Activated naive CD4-positive, alpha-beta T cell treated with anti-CD3 and anti-CD28 coated beads, Interleukin-2, amount 50 U/mL, for 72 hours (primary cell): ENCODE data around the gene AGAP1. TPM values are rescaled to one million over a fixed set of nuclear protein-coding genes. Genes with fewer than 3 reads are reported as not detected.

Experiments used
- ATAC-seq, 2 donors: fragments of 150-1000 bp; cut with Tn5 transposase; 2 replicates each; pipeline ENCODE4 v1.10.0; 2021; ENCODE audit warnings: mild to moderate bottlenecking in 2 of 2, moderate library complexity in 2 of 2
- DNase-seq, 2 donors: peaks; one replicate each; pipeline ENCODE4 v3.0.0; 2021 to 2022; ENCODE audit warnings: low spot score in 2 of 2
- H3K27ac Mint-ChIP-seq, 2 donors: one replicate each; pipeline ENCODE4 v1.8.0; 2022; ENCODE audit warnings: mild to moderate bottlenecking in 2 of 2, mixed read lengths in 2 of 2
- H3K36me3 Mint-ChIP-seq, 2 donors: one replicate each; pipeline ENCODE4 v1.8.0; 2022; ENCODE audit warnings: mixed read lengths in 2 of 2
- H3K9me3 Mint-ChIP-seq, 2 donors: one replicate each; pipeline ENCODE4 v1.8.0; 2022; ENCODE audit warnings: mixed read lengths in 2 of 2
- total RNA-seq, 2 donors: library from RNA; stranded (reverse); gene quantifications; one replicate each; pipeline ENCODE4 v1.2.3, GENCODE V29; 2022

The AGAP1 gene
- total RNA-seq, 2 donors from 2014 or later, result 0.48 to 7.2 TPM

GRCh38 chr2:236008857-236009256 lies 515.0 kb downstream of the AGAP1 start:
- no peak for ATAC-seq
- DNase-seq, result no peak
- Mint-ChIP-seq H3K36me3 (no peaks in the 10 kb centered on the region), H3K9me3 (no peaks in the 10 kb centered on the region), H3K27ac (no peak overlapping the region)

- Mint-ChIP-seq H3K27ac (no peak overlapping the region), H3K36me3 (no peaks in the 10 kb centered on the region), H3K9me3 (no peaks in the 10 kb centered on the region)
- DNase-seq (no peak), ATAC-seq (no peak)
Observed at GRCh38 chr2:236010920-236011685, 517.3 kb downstream of the AGAP1 start.

DNA sequence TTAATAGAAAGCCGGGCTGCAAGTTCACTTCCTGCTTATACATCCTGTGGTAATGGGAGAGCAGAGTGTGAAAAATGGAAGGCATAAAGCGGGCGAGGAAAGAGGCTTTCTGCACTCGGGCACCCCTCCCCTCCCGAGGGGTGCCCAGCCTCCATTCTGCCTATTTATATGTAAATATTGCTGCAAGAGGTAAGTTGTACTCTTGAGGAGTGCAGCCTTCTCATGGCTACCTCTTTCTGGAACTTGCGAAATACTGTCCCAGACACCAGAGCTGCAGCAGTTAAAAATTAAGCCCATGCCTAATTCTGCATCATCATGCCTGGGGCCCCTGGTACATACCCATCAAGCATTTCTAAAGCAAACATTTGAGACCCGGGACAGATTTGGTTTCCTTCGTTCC lies 518.3 kb downstream of the AGAP1 start:
- DNase-seq (no peak), ATAC-seq (no peak)
- no peak overlapping the region for H3K27ac Mint-ChIP-seq
- no peaks in the 10 kb centered on the region for H3K9me3 Mint-ChIP-seq
- H3K36me3 Mint-ChIP-seq, result no peaks in the 10 kb centered on the region

- H3K36me3 Mint-ChIP-seq, result no peaks in the 10 kb centered on the region
- ATAC-seq (no peak), DNase-seq (no peak)
- no peak overlapping the region for H3K27ac Mint-ChIP-seq
- H3K9me3 Mint-ChIP-seq, result no peaks in the 10 kb centered on the region
Observed at GRCh38 chr2:236014408-236015131, 520.7 kb downstream of the AGAP1 start.

GRCh38 chr2:236015171-236015570 lies 521.3 kb downstream of the AGAP1 start:
- Mint-ChIP-seq H3K9me3 (no peaks in the 10 kb centered on the region), H3K36me3 (no peaks in the 10 kb centered on the region), H3K27ac (no peak overlapping the region)
- DNase-seq (no peak), ATAC-seq (no peak)

- no peak overlapping the region for H3K27ac Mint-ChIP-seq
Observed at GRCh38 chr2:236016496-236016895, 522.7 kb downstream of the AGAP1 start.

GRCh38 chr2:236017446-236017845 lies 523.6 kb downstream of the AGAP1 start:
- no peaks in the 10 kb centered on the region for H3K36me3 Mint-ChIP-seq
- no peak for DNase-seq

More at GRCh38 chr2:236016496-236016895, 522.7 kb downstream of the AGAP1 start:
- Mint-ChIP-seq H3K36me3 (no peaks in the 10 kb centered on the region), H3K9me3 (no peaks in the 10 kb centered on the region)
- ATAC-seq, result no peak
- no peak for DNase-seq

GRCh38 chr2:236019434-236019833 lies 525.6 kb downstream of the AGAP1 start:
- DNase-seq (no peak), ATAC-seq (no peak)
- no peaks in the 10 kb centered on the region for H3K36me3 Mint-ChIP-seq
- H3K27ac Mint-ChIP-seq, result no peak overlapping the region
- no peaks in the 10 kb centered on the region for H3K9me3 Mint-ChIP-seq

More at GRCh38 chr2:236017446-236017845, 523.6 kb downstream of the AGAP1 start:
- Mint-ChIP-seq H3K9me3 (no peaks in the 10 kb centered on the region), H3K27ac (no peak overlapping the region)
- no peak for ATAC-seq

DNA sequence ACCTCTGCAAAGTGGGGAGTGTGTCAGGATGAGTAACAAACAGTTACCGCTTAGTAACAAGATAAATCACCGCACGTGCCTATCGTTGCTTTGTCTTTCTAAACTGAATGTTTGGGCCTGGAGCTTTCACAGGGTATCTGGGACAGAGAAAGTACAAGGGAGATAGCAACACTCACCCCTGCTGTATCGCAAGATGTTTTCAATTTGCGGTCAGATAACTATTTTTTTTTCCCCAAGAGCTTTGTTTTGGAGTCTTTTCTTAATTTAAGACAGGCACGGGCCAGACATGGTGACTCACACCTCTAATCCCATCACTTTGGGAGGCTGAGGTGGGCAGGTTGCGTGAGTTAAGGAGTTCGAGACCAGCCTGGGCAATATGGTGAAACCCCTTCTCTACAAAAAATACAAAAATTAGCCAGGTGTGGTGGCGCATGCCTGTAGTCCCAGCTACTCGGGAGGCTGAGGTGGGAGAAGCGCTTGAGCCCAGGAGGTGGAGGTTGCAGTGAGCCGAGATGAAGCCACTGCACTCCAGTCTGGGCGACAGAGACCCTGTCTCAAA lies 527.7 kb downstream of the AGAP1 start:
- DNase-seq (no peak), ATAC-seq (no peak)
- H3K9me3 Mint-ChIP-seq, result no peaks in the 10 kb centered on the region
- H3K27ac Mint-ChIP-seq, result no peak overlapping the region
- H3K36me3 Mint-ChIP-seq, result no peaks in the 10 kb centered on the region

- Mint-ChIP-seq H3K36me3 (no peaks in the 10 kb centered on the region), H3K27ac (no peak overlapping the region), H3K9me3 (no peaks in the 10 kb centered on the region)
- DNase-seq, result no peak
- ATAC-seq, result no peak
Observed at GRCh38 chr2:236022128-236022527, 528.3 kb downstream of the AGAP1 start.

DNA sequence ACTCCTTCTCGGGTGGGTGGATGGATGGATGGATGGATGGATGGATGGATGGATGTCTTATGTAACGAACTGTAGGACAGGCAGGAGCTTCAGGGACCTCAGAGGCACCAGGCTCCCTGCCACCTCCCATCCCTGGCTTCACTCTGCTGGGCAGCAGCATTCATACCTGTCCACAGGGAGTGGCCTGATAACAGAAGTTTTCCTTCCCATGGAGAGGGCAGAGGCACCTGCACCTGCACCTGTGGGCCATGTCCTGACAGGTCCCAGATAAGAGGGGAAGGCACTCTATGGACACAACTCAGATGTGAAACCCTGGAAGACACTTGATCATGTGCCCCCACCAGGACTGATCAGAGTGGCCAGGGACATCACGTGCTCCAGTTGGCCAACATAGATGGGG lies 532.0 kb downstream of the AGAP1 start:
- DNase-seq (no peak), ATAC-seq (no peak)
- peaks cover 0 to 4% of the 10 kb centered on the region in 2 donors for H3K36me3 Mint-ChIP-seq
- H3K9me3 Mint-ChIP-seq, result peaks cover 4 to 5% of the 10 kb centered on the region in 2 donors
- H3K27ac Mint-ChIP-seq, result no peak overlapping the region

- no peak for DNase-seq
- ATAC-seq, result no peak
- H3K27ac Mint-ChIP-seq, result no peak overlapping the region
- H3K36me3 Mint-ChIP-seq, result peaks cover 0 to 4% of the 10 kb centered on the region in 2 donors
- peaks cover 7 to 9% of the 10 kb centered on the region in 2 donors for H3K9me3 Mint-ChIP-seq
Observed at GRCh38 chr2:236026841-236027240, 533.0 kb downstream of the AGAP1 start.

GRCh38 chr2:236028066-236028465 lies 534.2 kb downstream of the AGAP1 start:
- ATAC-seq (no peak), DNase-seq (no peak)
- no peak overlapping the region for H3K27ac Mint-ChIP-seq
- peaks cover 9 to 11% of the 10 kb centered on the region in 2 donors for H3K9me3 Mint-ChIP-seq
- peaks cover 0 to 4% of the 10 kb centered on the region in 2 donors for H3K36me3 Mint-ChIP-seq

- Mint-ChIP-seq H3K36me3 (peaks cover 0 to 4% of the 10 kb centered on the region in 2 donors), H3K27ac (no peak overlapping the region), H3K9me3 (peaks cover 9 to 11% of the 10 kb centered on the region in 2 donors)
- no peak for ATAC-seq
- DNase-seq, result no peak
Observed at GRCh38 chr2:236033462-236033861, 539.6 kb downstream of the AGAP1 start.

- DNase-seq (no peak), ATAC-seq (no peak)
- Mint-ChIP-seq H3K36me3 (peaks cover 0 to 4% of the 10 kb centered on the region in 2 donors), H3K9me3 (peaks cover 9 to 11% of the 10 kb centered on the region in 2 donors), H3K27ac (no peak overlapping the region)
Observed at GRCh38 chr2:236034974-236035373, 541.1 kb downstream of the AGAP1 start.

- no peak overlapping the region for H3K27ac Mint-ChIP-seq
- no peaks in the 10 kb centered on the region for H3K36me3 Mint-ChIP-seq
- no peak for DNase-seq
- no peak for ATAC-seq
- peaks cover 2 to 6% of the 10 kb centered on the region in 2 donors for H3K9me3 Mint-ChIP-seq
Observed at GRCh38 chr2:236036045-236036444, 542.2 kb downstream of the AGAP1 start.

DNA sequence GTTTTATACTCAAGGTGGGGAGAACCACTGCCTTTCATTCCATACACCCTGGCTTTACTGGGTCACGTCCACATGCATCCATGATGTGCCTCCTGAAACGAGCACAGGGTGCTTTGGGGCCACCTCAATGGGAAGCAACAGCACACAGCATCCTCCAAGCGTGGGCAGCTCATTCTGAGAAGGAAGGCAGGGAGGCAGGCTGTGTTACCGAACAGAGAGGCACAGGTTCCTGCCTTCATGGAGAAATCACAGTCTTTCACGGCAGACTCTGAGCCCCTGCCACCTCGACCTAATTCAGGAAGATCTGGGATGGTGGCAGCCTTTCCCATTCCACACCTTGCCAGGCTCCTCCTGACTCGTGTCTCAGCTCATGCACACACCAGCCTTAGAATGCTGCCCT lies 544.3 kb downstream of the AGAP1 start:
- Mint-ChIP-seq H3K36me3 (peaks cover 0 to 5% of the 10 kb centered on the region in 2 donors), H3K27ac (no peak overlapping the region), H3K9me3 (no peaks in the 10 kb centered on the region)

More for the DNA sequence above, 544.3 kb downstream of the AGAP1 start:
- ATAC-seq, result no peak
- no peak for DNase-seq
